ENCODE measurements around the gene PELI2.
A peak's percentile ranks its signal among the peaks of the same experiment; 100 is the strongest.
"Not testable (repeated sequence)": the region's sequence is repeated elsewhere in the genome, so short reads cannot be mapped to it uniquely, and the experiment has no call there.

PELI2 gene

GRCh38 chr14:56162476-56162875 is 44.3 kb downstream of the PELI2 start:
- H3K4me3 ChIP-seq (ENCODE audit: low read depth, low read length) = no peak overlapping the region
- TF ChIP-seq, protein P1, sequence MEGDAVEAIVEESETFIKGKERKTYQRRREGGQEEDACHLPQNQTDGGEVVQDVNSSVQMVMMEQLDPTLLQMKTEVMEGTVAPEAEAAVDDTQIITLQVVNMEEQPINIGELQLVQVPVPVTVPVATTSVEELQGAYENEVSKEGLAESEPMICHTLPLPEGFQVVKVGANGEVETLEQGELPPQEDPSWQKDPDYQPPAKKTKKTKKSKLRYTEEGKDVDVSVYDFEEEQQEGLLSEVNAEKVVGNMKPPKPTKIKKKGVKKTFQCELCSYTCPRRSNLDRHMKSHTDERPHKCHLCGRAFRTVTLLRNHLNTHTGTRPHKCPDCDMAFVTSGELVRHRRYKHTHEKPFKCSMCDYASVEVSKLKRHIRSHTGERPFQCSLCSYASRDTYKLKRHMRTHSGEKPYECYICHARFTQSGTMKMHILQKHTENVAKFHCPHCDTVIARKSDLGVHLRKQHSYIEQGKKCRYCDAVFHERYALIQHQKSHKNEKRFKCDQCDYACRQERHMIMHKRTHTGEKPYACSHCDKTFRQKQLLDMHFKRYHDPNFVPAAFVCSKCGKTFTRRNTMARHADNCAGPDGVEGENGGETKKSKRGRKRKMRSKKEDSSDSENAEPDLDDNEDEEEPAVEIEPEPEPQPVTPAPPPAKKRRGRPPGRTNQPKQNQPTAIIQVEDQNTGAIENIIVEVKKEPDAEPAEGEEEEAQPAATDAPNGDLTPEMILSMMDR (IDR thresholded peaks at IDR 0.05; ENCODE audit: control insufficient read depth, extremely low read depth, insufficient read depth) = no peak
- no peak for DNase-seq (ENCODE audit: low read depth)

DNA sequence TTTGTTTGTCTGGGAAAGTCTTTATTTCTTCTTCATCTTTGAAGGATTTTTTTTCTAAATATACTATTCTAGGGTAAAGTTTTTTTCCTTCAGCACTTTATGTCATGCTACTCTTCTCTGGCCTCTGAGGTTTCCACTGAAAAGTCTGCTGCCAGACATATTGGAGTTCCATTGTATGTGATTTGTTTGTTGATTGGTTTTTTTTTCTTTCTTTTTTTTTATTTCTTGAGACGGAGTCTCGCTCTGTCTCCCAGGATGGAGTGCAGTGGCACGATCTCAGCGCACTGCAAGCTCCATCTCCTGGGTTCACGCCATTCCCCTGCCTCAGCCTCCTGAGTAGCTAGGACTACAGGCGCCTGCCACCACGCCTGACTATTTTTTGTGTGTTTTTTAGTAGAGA is 48.4 kb downstream of the PELI2 start:
- not testable (repeated sequence) for DNase-seq (ENCODE audit: low read depth); H3K4me3 ChIP-seq (ENCODE audit: low read depth, low read length)

DNA sequence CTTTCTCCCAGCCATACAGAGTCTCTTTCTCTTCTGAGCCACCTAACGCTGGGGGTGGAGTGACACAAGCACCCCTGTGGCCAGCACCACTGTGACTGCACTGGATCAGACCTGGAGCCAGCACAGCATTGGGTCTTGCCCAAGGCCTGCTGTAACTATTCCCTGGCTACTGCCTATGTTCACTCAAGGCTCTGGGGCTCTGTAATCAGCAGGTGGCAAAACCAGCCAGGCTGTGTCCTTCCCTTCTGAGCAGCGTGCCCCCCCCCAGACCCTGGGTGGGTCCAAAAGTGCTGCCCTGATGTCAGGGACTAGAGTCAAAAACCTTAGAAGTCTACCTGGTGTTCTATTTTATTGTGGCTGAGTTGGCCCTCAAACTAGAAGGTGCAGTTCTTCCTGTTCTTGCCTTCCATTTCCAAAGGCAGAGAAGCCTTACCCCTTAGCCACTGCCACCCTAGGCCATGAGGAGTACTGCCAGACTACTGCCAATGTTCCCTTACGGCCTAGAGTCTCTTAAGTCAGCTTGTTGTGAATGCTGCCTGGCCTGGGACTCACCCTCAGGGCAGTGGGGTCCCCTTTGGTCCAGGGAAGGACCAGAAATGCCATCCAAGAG is 49.9 kb downstream of the PELI2 start:
- TF ChIP-seq, protein P1 (IDR thresholded peaks at IDR 0.05; ENCODE audit: control insufficient read depth, extremely low read depth, insufficient read depth) = no peak
- peak; percentile 89 for DNase-seq (ENCODE audit: low read depth)
- no peak overlapping the region for H3K4me3 ChIP-seq (ENCODE audit: low read depth, low read length)

- TF ChIP-seq, protein P1 (IDR thresholded peaks at IDR 0.05; ENCODE audit: control insufficient read depth, extremely low read depth, insufficient read depth) = no peak
- H3K4me3 ChIP-seq (ENCODE audit: low read depth, low read length) = no peak overlapping the region
- DNase-seq (ENCODE audit: low read depth) = no peak
Measured at GRCh38 chr14:56170028-56170427, 51.8 kb downstream of the PELI2 start.

DNA sequence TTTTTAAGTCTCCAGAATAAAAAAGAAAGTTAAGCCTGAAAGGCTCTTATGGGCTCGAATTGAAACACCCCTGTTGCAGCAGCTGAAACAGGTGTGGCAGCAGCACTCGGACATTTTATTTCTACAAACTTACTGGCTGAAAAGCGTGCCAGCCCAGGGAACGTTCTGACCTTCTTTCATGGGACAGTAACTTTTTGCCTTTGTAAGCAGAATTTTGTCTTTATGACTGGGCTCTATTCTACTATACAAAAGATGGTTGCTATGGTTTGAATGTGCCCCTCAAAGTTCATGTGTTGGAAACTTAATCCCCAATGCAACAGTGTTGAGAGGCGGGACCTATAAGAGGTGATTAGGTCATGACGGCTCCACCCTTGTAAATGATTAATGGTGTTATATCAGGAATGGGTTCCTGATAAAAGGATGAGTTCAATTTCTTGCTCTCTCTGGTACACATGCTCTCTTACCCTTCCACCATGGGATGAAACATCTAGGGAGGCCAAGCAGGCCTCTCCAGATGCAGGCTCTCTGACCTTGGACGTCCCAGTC is 52.7 kb downstream of the PELI2 start:
- DNase-seq (ENCODE audit: low read depth) = no peak
- no peak overlapping the region for H3K4me3 ChIP-seq (ENCODE audit: low read depth, low read length)
- TF ChIP-seq, protein P1 (IDR thresholded peaks at IDR 0.05; ENCODE audit: control insufficient read depth, extremely low read depth, insufficient read depth) = no peak

- no peak overlapping the region for H3K4me3 ChIP-seq (ENCODE audit: low read depth, low read length)
- TF ChIP-seq, protein P1 (IDR thresholded peaks at IDR 0.05; ENCODE audit: control insufficient read depth, extremely low read depth, insufficient read depth) = no peak
- DNase-seq (ENCODE audit: low read depth) = no peak
Measured at GRCh38 chr14:56172074-56172473, 53.9 kb downstream of the PELI2 start.

GRCh38 chr14:56172571-56172971 is 54.4 kb downstream of the PELI2 start:
- H3K4me3 ChIP-seq (ENCODE audit: low read depth, low read length) = no peak overlapping the region
- TF ChIP-seq, protein P1 (IDR thresholded peaks at IDR 0.05; ENCODE audit: control insufficient read depth, extremely low read depth, insufficient read depth) = no peak
- no peak for DNase-seq (ENCODE audit: low read depth)
